GM19238 (cell line): ENCODE data around the gene MTCH1.

Experiments
- DNase-seq: peaks from one replicate; pipeline ENCODE4 v3.0.0; 2011; ENCODE audit warnings: low spot score; ENCODE audit not compliant: insufficient read length

Gene MTCH1

GRCh38 chr6:36985808-36986703 is at the start of gene MTCH1:
TSS of gene MTCH1 (minus strand) at chr6:36986196. CDS start at chr6:36986173, 23 bp downstream.
- peak; percentile 95 for DNase-seq

- no peak for DNase-seq
Observed at GRCh38 chr6:37033819-37034795, 48.1 kb upstream of the MTCH1 start.

GRCh38 chr6:37033255-37033654 is 47.3 kb upstream of the MTCH1 start:
- no peak for DNase-seq

GRCh38 chr6:37032239-37032638 is 46.2 kb upstream of the MTCH1 start:
- DNase-seq = no peak

GRCh38 chr6:37030599-37030998 is 44.6 kb upstream of the MTCH1 start:
- no peak for DNase-seq

- DNase-seq = no peak
Observed at GRCh38 chr6:37029249-37029971, 43.4 kb upstream of the MTCH1 start.

- DNase-seq = no peak
Observed at GRCh38 chr6:37027811-37028469, 41.9 kb upstream of the MTCH1 start.

GRCh38 chr6:37027036-37027720 is 41.2 kb upstream of the MTCH1 start:
- DNase-seq = no peak

- DNase-seq = no peak
Observed at GRCh38 chr6:37025621-37026466, 39.8 kb upstream of the MTCH1 start.

- no peak for DNase-seq
Observed at GRCh38 chr6:37024656-37025337, 38.8 kb upstream of the MTCH1 start.

GRCh38 chr6:37022135-37022863 is 36.3 kb upstream of the MTCH1 start:
- DNase-seq = no peak

- no peak for DNase-seq
Observed at GRCh38 chr6:37021356-37022129, 35.5 kb upstream of the MTCH1 start.

GRCh38 chr6:37020812-37021211 is 34.8 kb upstream of the MTCH1 start:
- no peak for DNase-seq

- no peak for DNase-seq
Observed at GRCh38 chr6:37020381-37020780, 34.4 kb upstream of the MTCH1 start.

- DNase-seq = no peak
Observed at GRCh38 chr6:37019065-37019450, 33.1 kb upstream of the MTCH1 start.

- DNase-seq = peak; percentile 89
Observed at GRCh38 chr6:37018198-37019064, 32.4 kb upstream of the MTCH1 start.
